GM18498 (cell line): ENCODE data around the gene PPP6R2.
"Not testable (repeated sequence)": the region's sequence is repeated elsewhere in the genome, so short reads cannot be mapped to it uniquely, and the experiment has no call there.

ENCODE experiments used
- ATAC-seq: cut with Tn5 transposase; IDR thresholded peaks from one replicate; pipeline ENCODE4 v1.9.1; 2021; ENCODE audit warnings: mild to moderate bottlenecking, moderate library complexity; ENCODE audit not compliant: unreplicated experiment

PPP6R2 gene

DNA sequence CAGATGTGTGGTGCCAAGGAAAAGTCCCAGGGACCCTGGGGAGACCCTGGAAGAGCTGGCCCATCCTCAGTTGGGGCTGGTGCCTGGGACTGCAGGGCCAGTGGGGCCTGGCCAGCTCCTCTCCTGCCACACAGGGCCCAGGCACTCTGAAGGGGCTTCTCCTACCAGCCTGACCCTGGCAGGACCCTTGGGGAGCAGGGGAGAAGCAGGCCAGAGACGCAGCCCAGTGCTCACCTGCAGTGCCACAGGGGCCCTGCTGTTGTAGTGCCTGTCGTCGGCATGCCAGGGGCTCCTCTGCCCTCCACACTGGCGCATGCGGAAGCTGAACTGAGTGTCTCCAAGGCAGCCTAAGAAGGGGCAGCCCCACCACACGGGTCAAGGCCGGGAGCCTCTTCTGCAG lies 25.5 kb upstream of the PPP6R2 start:
- ATAC-seq, result no peak

DNA sequence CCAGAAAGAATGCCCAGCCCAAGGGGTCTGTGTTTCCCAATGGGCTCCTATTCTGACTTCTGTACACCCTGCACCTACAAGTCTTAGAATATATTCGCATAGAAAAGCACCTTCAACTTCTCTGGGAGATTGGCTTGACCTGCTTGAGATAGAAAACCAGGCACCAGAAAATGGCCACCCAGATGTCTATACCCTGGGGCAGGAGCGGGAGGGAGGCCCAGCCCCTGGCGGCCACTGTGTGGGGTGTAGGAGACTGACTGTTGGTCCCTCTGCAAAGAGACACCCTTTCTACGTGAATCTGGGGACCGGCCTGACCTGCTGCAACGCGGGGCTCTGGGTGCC lies 24.8 kb upstream of the PPP6R2 start:
- ATAC-seq, result no peak

DNA sequence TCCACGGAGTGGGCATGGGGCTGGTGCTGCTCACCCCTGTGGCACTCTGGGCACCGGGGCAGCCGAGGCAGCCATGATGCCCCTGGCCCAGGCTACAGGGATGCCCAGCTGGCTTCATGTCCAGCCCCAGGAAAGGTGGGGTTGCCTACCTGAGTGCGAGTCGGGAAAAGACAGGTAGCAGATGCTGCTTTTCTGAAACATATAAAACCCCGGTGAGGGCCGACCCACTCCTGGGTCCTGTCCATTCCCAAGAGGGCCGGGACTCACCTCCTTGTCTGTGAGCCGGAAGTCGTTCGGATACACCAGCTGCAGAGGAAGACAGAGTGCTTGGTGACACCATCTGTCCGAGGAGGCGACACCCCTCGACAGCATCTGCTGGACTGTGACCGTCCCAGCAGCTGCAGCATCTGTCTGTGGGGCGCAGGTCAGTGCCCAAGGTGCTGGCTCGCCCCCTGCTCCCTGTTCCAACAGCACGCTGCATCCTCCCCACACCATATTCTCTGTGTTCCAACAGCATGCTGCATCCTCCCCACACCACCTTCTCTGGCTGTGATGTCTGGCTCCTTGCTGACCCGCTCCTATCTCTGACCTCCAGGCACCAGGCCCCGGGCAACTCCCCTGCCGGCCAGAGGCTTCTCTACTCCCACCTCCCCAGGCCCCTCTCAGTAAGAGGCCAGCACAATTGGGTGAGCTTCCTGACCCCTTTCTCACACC lies 24.3 kb upstream of the PPP6R2 start:
- ATAC-seq, result no peak

DNA sequence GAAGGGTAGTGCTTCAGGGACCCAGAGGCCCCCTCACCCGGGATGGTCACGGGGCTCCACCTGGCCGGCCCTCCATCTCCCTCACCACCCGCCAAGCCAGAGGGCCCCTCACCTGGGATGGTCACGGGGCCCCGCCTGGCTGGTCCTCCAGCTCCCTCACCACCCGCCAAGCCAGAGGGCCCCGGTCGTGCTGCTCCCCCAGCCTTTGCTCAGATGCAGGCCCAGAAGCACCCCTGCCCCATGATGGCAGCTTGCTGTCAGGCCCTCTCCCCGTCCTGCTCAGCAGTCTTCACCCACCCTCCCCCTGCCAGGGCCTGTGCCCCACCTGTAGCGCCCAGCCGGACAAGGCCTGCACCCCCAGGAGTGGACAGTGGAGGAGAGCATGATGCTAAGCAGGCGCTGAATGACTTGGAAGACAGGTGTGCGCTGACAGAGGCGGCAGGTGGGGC lies 23.6 kb upstream of the PPP6R2 start:
- no peak for ATAC-seq

DNA sequence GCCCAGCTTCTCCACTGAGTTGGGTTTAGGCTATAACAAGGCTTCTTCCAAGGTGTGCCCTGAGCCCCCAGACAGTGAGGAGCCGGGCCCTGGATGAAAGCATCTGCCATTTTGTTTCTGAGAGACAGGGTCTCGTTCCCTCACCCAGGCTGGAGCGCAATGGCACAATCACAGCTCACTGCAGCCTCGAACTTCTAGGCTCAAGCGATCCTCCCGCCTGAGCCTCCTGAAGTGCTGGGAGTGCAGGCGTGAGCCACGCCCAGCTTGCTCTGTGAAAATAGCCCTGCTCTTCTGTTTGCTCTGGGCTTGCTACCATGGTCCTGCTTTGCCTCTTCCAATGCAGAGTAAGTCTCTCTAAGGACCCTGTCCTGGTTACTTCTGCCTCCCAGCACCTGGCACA lies 23.0 kb upstream of the PPP6R2 start:
- no peak for ATAC-seq

DNA sequence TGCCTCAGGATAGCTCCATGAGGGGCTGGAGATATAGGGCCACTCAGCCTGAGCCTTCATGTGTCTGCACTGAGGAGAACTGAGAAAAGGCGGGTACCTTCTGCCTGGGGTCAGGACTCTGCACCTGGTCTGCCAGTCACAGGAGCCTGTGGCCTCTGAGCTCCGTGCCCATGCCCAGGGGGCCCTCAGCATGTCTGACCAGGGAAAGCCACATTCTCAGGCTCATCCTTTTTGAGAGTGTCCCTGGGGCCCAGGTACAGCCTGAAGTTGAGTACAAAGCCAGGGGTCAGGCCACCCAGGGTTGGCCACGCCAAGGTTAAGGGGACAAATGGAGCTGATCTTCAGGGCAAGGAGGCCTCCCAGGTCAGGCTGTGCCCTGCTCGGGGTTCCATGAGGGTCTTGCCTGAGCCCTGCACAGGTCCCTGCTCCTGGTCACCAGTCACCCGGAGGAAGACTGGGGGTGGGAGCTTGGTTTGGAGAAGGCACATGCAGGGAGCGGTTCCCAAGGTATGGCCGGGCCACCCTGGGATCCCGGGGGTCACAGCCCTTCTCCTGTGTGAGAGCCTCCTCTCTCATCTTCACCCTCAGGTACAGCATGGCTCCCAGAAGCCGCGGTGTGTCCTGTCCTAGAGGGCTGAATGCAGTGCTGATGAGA lies 22.3 kb upstream of the PPP6R2 start:
- no peak for ATAC-seq

DNA sequence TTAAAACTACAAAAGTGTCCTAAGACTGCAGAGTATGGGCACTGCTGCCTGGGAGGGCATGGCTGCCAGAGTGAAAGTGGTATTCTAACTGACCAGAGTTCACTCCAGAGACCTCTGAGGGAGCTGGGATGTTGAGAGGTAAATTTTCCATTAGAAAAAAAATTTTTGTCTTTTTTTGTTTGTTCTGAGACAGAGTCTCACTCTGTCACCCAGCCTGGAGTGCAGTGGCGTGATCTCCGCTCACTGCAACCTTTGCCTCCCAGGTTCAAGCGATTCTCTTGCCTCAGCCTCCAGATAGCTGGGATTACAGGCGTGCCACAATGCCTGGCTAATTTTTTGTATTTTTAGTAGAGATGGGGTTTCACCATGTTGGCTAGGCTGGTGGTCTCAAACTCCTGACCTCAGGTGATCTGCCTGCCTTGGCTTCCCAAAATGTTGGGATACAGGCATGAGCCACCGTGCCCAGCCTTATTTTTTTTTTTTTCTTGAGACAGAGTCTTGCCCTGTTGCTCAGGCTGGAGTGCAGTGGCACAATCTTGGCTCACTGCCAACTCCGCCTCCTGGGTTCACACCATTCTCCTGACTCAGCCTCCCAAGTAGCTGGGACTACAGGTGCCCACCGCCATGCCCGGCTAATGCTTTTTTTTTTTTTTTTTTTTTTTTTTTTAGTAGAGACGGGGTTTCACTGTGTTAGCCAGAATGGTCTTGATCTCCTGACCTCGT lies 20.6 kb upstream of the PPP6R2 start:
- ATAC-seq, result not testable (repeated sequence)

DNA sequence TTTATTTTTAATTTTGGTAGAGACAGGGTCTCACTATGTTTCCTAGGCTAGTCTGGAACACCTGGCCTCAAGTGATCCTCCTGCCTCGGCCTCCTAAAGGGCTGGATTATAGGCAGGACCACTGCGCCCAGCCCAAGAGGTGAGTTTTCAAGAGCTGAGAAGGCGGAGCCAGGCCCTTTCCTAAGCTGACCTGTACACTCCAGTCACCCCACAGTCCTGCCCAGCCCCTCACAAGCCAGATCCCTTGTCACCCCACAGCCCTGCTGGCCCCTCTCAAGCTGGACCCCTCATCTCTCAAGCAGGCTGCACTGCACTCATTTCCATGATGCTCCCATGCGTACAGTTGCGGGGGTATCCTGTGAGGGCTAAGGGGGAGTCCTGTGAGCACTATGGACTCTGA lies 19.2 kb upstream of the PPP6R2 start:
- ATAC-seq, result no peak

DNA sequence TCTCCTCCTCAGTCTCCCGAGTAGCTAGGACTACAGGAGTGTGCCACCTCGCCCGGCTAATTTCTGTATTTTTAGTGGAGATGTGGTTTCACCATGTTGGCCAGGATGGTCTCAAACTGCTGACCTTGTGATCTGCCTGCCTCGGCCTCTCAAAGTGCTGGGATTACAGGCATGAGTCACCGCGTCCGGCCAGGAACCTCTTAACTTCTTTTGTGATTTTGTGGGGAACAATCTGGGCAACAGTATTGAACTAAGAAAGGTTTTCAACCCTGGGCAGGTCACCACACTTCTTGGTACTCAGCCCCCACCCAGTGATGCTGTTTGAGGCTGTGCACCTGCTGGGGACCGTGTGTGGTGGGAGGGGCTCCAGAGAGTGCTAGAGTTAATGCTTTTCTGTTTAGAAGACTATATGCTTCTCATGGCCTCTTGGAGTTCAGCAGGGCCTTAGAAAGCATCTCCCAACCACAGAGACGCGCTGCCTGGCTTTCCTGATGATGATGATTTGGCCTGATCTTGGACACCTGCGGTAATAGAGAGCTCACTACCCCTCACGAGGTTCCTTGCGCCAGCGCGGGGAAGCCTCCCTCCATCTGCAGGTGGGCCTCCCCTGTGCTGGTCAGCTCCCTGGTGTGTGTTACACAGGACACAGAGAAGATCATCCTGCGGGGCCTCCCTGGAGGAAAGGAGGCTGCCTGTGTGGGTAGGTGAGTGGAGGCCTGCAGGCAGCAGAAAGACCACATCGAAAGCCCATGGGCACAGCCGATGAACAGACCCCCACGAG lies 17.5 kb upstream of the PPP6R2 start:
- no peak for ATAC-seq

DNA sequence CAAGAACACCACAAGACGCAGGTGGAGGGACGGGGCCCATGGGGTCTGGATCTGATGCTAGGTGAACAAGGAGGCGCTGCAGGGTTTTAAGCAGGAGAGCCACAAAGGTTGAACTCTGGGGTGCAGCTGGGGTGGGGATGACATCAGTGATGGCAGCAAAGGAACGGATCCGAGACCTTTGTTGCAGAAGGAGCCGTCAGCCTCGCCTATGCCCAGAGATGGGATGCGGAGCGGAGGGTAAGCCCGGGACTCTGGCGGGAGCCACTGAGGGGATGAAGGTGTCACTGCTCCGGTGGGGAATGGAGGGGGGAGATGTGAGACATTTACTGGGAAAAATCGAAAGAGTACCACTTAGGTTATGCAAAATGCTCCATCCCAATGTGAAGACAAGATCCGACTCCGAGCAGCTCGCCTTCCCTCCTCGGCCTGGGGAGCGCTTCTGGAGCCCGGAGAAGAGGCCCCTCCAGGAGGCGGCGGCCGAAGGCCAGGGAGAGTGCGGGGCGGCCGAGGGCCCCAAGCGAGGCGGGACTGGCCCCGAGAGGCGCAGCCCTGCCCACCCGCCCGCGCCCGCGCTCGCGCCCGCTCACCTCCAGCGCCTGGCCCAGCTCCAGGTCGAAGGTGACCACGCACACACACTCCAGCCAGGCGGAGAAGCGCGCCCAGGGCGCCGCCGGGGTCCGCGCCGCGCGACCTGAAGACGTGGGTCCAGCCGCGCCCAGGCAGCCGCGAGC lies 16.7 kb upstream of the PPP6R2 start:
- no peak for ATAC-seq

DNA sequence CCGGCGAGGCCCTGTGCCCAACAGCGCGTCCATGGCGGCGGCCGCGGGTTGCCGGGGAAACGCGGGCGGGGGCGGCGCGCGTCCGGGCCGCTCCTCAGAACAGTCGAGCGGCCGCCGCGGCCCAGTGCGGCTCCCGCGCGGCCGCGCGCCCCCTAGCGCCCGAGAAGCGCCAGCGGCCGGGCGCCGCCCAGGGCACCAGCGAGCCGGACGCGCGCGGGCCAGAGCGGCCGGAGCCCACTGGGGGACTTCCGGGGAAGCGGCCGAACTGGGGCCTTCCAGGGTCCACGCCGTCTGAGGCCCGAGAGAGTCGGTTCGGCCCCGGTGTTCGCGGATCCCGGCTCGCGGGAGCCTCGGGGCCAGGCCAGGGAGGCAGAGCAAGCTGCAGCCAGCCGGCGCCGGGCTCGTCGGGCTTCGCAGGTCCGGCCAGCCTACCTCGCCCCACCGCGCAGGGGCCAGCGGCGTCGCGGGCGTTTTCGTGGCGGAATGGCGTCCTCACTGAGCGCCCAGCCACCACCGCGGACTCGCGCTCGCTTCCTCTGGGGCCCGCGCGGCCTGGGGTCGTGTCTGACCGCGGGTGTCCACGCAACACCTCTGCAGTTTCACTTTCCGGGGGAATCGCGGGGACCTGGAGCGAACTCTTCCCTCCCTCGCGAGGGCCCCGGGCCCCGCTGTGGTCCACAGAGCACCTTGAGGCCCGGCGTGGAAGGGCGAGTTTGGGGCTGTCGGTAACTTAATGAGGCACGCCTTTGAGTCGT lies 16.0 kb upstream of the PPP6R2 start, which contains the start of gene DENND6B:
Gene DENND6B (minus strand): TSS at position 57 of the 755 bp plus-strand sequence. CDS start 24 bp downstream, at position 33.
- ATAC-seq, result peak; percentile 88

DNA sequence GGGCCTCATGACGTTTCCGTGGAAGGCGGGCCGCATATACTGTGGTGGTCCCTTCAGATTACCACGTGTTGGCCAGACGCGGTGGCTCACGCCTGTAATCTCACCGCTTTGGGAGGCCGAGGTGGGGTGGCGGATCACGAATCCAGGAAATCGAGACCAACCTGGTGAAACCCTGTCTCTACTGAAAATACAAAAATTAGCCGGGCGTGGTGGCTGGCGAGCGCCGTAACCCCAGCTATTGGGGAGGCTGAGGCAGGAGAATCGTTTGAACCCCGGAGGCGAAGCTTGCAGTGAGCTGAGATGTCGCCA lies 15.5 kb upstream of the PPP6R2 start:
- ATAC-seq, result no peak

DNA sequence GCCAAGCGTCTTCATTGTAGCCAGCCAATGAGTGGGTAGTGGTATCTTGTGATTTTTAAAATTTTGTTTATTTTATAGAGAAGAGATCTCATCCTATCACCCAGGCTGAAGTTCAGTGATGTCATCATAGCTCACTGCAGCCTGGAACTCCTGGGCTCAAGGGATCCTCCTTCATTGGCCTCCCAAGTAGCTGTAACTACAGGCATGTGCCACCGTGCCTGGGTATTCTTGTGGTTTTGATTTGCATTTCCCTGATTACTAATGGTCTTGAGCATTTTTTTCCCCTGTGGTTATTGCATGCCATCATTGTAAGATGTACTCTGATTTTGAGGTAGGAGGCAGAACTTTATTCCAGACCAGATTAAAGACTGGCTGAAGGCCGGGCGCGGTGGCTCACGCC lies 13.9 kb upstream of the PPP6R2 start:
- ATAC-seq, result no peak

DNA sequence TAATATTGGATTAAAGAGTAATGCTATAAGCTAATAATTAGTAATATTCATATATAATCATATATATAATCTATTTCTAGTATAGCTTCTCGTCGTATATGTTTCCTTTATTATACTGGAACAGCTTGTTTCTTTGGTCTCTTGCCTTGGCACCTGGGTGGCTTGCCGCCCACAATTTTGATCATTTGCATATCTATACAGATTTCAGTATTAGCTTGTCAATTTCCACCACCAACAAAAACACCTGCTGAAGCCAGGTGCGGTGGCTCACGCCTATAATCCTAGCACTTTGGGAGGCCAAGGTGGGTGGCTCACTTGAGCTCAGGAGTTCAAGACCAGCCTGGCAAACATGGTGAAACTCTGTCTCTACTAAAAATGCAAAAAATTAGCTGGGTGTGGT lies 8.7 kb upstream of the PPP6R2 start:
- not testable (repeated sequence) for ATAC-seq

DNA sequence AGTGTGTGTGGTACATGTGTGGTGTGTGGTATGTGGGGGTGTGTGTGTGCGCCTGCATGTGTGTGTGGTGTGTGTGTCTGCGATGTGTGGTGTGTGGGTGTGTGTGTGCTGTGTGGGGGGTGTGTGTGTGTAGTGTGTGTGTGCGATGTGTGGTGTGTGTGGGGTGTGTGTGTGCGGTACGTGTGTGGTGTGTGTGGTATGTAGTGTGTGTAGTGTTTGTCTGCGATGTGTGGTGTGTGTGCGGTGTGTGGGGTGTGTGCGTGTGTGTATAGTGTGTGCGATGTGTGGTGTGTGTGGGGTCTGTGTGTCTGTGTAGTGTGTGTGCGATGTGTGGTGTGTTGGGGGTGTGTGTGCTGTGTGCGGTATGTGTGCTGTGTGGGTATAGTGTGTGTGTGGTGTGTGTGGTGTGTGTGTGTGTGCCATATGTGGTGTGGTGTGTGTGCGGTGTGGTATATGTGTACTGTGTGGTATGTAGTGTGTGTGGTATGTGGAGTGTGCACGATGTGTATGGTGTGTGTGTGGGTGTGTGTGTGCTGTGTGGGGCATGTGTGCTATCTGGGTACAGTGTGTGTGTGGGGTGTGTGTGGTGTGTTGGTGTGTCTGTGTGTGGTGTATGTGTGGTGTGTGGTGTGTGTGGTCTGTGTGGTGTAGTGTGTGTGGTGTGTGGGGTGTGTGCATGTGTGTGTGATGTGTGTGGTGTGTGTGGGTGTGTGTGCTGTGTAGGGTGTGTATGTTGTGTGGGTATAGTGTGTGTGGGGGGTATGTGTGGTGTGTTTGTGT lies 5.7 kb upstream of the PPP6R2 start:
- no peak for ATAC-seq

DNA sequence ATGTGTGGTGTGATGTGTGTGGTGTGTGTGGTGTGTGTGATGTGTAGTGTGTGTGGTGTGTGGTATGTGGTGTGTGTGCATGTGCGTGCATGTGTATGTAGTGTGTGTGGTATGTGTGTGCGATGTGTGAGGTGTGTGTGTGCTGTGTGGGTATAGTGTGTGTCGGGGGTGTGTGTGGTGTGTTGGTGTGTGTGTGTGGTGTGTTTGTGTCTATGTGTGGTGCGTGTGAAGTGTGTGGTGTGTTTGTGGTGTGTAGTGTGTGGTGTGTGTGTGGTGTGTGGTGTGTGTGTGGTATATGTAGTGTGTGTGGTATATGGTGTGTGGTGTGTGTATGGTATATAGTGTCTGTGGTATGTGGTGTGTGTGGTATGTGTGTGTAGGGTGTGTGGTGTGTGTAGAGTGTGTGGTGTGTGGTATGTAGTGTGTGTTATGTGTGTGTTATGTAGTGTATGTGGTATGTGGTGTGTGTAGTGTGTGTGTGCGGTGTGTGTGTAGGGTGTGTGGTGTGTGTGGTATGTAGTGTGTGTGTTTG lies 5.0 kb upstream of the PPP6R2 start:
- no peak for ATAC-seq

DNA sequence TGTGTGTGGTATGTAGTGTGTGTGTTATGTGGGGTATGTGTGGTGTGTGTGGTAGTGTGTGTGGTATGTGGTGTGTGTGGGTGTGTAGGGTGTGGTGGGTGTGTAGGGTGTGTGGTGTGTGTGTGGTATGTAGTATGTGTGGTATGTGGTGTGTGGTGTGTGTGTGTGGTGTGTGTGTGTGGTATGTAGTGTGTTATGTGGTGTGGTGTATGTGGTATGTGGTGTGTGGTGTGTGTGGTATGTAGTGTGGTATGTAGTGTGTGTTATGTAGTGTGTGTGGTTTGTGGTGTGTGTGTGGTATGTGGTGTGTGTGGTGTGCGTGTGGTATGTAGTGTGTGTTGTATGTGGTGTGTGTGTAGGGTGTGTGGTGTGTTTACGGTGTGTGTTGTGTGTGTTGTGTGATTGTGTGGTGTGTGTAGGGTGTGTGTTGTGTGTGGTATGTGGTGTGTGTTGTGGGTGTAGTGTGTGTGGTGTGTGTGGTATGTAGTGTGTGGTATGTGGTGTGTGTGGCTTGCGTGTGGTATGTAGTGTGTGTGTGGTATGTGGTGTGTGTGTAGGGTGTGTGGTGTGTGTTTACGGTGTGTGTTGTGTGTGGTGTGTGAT lies 4.2 kb upstream of the PPP6R2 start:
- no peak for ATAC-seq
